Measurements from ENCODE around the gene GGTLC3.
"Not testable (repeated sequence)": the region's sequence is repeated elsewhere in the genome, so short reads cannot be mapped to it uniquely, and the experiment has no call there.

DNA sequence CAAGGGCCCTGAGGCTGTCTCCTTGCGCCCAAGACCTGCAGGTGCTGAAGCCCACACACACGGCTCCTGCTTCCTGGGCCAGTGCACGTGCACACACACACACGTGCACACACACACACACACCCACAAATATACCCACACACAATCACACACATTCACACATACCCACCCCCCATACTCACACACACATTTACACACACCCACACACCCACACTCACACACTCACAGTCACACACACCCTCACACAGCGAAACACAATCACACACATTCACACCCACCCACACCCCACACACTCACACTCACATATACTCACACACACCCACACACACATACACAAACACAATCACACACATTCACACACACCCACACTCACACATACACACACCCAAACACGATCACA is 6.6 kb downstream of the GGTLC3 start:
- TF ChIP-seq, protein P1, sequence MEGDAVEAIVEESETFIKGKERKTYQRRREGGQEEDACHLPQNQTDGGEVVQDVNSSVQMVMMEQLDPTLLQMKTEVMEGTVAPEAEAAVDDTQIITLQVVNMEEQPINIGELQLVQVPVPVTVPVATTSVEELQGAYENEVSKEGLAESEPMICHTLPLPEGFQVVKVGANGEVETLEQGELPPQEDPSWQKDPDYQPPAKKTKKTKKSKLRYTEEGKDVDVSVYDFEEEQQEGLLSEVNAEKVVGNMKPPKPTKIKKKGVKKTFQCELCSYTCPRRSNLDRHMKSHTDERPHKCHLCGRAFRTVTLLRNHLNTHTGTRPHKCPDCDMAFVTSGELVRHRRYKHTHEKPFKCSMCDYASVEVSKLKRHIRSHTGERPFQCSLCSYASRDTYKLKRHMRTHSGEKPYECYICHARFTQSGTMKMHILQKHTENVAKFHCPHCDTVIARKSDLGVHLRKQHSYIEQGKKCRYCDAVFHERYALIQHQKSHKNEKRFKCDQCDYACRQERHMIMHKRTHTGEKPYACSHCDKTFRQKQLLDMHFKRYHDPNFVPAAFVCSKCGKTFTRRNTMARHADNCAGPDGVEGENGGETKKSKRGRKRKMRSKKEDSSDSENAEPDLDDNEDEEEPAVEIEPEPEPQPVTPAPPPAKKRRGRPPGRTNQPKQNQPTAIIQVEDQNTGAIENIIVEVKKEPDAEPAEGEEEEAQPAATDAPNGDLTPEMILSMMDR (conservative IDR thresholded peaks at IDR 0.05 in 1 of 2, IDR thresholded peaks at IDR 0.05 in 1 of 2; ENCODE audit: extremely low read depth in 1 of 2, insufficient read depth in 1 of 2, low read depth in 1 of 2, low read length in 2 of 2), result not testable (repeated sequence)
- TF ChIP-seq EZH2 (IDR thresholded peaks at IDR 0.05; ENCODE audit: borderline replicate concordance, low read length), result not testable (repeated sequence)
